ENCODE measurements around the gene POGLUT3. TPM values are rescaled to one million over a fixed set of nuclear protein-coding genes. Genes with fewer than 3 reads are reported as not detected.

Gene POGLUT3
- total and polyA plus RNA-seq, 9 of the 15 experiments (the other 6 are each of a cell fraction or from before 2014, with no cell fraction given) = 4.6 to 29.7 (median 17.8) TPM

DNA sequence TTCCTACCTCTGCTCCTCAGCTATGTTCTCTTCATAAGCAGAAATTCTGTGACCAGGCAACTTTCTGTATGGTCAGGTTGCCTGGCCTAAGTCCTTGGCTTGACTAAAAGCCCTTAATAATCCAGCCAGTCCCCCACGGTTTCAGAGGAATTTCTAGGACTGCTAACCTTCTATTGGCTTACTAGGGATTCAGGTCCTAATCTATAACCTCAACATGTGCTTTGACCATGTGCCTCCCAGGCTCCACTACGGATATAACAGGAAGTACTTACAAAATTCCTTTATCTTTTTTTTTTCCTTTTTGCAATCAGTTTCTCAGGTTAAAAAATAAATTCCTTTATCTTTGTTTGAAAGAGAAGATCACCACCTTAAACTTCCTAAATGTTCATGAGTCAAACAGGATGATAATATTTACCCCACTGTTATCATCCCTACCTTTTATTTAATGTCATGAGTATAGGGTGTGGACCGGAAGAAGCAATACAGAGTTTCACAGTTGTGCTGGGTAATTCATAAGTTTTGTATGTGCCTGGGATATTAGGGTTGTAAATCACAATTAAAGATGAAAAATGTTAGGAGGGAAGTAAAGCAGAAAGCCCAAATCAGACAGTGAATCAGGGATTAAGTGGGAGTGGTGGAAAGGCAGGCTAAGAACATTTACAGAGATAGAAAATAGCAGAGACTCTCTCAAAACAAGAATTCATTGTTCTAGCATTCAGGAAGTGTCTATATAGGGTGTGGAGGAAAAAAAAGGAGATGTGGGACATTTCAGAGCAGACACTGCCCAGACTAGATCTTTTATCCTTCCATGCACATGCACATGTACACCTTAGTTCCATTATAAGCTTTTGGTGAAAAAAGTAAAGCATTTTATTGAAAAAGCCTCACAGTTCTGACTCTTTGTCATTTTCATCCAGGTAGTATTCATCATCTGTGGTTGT is 10.7 kb upstream of the POGLUT3 start (continued):
- no peak for TF ChIP-seq SP2 (IDR thresholded peaks at IDR 0.05; ENCODE audit: extremely low read depth, low read depth, low read length, poor library complexity, severe bottlenecking)

DNA sequence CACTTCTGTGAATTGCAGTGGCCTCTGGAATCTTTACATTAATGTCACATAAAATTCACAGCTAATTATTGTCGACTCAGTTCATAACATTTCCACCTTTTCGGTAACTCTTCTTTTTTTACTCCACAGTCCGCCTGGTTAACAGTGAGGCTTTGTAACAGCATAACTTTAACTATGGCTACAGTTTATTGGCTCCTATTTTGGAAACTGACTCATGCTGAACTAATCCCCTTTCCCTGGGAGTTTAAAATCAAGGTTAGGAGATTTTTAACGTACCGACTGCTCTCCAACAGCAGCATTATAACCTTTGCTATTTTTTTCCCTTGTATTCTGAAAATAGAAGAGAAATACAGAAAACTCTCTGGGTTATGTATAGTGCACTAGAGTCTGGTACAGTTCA is 3.2 kb upstream of the POGLUT3 start:
- H3K4me2 ChIP-seq (ENCODE audit: insufficient read depth, low read length) = peak overlapping the region; percentile 68; the same call in 1 of the 2 replicates
- in situ Hi-C loops (cut with MboI) = no loop called here
- H4K20me1 ChIP-seq (replicated peaks; ENCODE audit: control insufficient read depth, insufficient read depth, low read length) = no peaks in the 10 kb centered on the region
- H3K27me3 ChIP-seq (ENCODE audit: control insufficient read depth in 2 of 2, insufficient read depth in 2 of 2, low read length in 2 of 2) = no peaks in the 10 kb centered on the region
- no peak overlapping the region for H3K4me3 ChIP-seq
- no peaks in the 10 kb centered on the region for H3K36me3 ChIP-seq (ENCODE audit: control insufficient read depth, insufficient read depth, low read length)
- no peaks in the 10 kb centered on the region for H3K9me1 ChIP-seq (ENCODE audit: control insufficient read depth, insufficient read depth, low read length)
- peak overlapping the region; percentile 56; the same call in 1 of the 3 replicates for H3K27ac ChIP-seq (ENCODE audit: extremely low read depth, low read depth, low read length)
- peak overlapping the region; percentile 73 for H2AFZ ChIP-seq (ENCODE audit: low read depth, low read length)
- FAIRE-seq = no peak
- CTCF ChIA-PET (ENCODE audit: low intra/inter-chr PET ratio) = no interaction called here
- intact Hi-C loops (cut with micrococcal nuclease) = no loop called here
- H3K4me1 ChIP-seq (replicated peaks in 1 of 2; ENCODE audit: control insufficient read depth in 2 of 2, insufficient read depth in 2 of 2, low read length in 2 of 2) = peaks cover 17 to 31% of the 10 kb centered on the region in 2 experiments
- DNase-seq (ENCODE audit: extremely low read depth in 1 of 4, low spot score in 3 of 4) = no peak
- H3K9ac ChIP-seq (ENCODE audit: insufficient read depth in 1 of 2, low read depth in 2 of 2, low read length in 2 of 2) = peak overlapping the region in 1 of 2 experiments; percentile 36; a peak in 1 of 4 replicates
- 4% methylated on average over 5 of the region's 5 CpGs for WGBS (ENCODE audit: insufficient coverage, low coverage, missing lambda C conversion rate)
- TF ChIP-seq, protein P1, sequence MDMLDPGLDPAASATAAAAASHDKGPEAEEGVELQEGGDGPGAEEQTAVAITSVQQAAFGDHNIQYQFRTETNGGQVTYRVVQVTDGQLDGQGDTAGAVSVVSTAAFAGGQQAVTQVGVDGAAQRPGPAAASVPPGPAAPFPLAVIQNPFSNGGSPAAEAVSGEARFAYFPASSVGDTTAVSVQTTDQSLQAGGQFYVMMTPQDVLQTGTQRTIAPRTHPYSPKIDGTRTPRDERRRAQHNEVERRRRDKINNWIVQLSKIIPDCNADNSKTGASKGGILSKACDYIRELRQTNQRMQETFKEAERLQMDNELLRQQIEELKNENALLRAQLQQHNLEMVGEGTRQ (CRISPR knock-in tag; IDR thresholded peaks at IDR 0.05) = no peak
- TF ChIP-seq FOSL1 (tag; conservative IDR thresholded peaks at IDR 0.05) (no peak; the same call in 1 of the 2 replicates), MEF2A (IDR thresholded peaks at IDR 0.05; ENCODE audit: control insufficient read depth, low read depth, low read length) (peak; percentile 86), ZNF274 (IDR thresholded peaks at IDR 0.05; ENCODE audit: borderline replicate concordance, low read depth, low read length) (no peak), ZBTB8A (IDR thresholded peaks at IDR 0.05; ENCODE audit: partially characterized antibody) (no peak), NFE2 (IDR thresholded peaks at IDR 0.05; ENCODE audit: low read depth) (no peak), FOXP1 (CRISPR knock-in tag; IDR thresholded peaks at IDR 0.05) (no peak), L3MBTL2 (IDR thresholded peaks at IDR 0.05) (no peak)
- ATAC-seq = no peak
- POLR2A ChIA-PET = interaction anchor here (0.7 kb wide), 1 partner anchor 9 kb away, joined by 3 read pairs; no protein-coding TSS in a partner anchor
- BruUV-seq (replicated peaks) = no TSS peak
- H3K9me3 ChIP-seq (replicated peaks; ENCODE audit: control insufficient read depth, insufficient read depth, low read depth, low read length) = no peaks in the 10 kb centered on the region
- H3K79me2 ChIP-seq (ENCODE audit: control insufficient read depth, insufficient read depth, low read length) = peaks cover 11% of the 10 kb centered on the region

All from K562 (cell line).